RPMI8226 (cell line): ENCODE data around the gene P4HA3.

Source experiments
- DNase-seq: peaks from one replicate; pipeline ENCODE4 v3.0.0-alpha.2; 2015

Gene P4HA3

DNA sequence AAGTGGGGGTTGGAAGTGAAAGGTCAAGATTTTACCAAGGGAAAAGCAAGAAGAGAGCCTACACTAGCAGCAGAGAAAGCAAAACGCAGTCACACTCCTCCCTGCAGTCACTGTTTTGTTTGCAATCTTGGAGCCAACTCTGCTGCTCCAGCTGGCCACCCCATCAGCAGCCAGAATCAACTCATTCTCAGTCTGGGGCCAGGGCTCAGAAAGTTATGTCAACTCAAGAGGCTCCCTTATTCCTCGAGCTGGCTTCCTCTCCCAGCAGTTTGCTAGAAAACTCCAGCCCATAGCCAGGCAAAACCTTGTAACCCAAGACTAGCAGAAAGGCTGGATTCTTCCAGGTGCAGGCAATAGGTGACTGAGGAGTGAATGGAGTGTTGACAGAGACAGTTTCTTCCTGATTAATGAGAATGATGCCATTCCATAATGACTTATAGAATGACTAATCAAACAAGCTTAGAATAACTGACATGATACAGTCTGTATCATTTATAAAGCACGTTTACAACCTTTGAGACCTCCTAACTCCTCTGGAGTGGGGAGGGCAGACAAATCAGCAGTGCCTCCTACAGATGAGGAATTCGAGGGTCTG, 53.4 kb downstream of the P4HA3 start:
- DNase-seq: no peak

GRCh38 chr11:74256378-74257133, 54.9 kb downstream of the P4HA3 start:
- DNase-seq: no peak

- peak; percentile 71 for DNase-seq
Observed at GRCh38 chr11:74255741-74256375, 55.6 kb downstream of the P4HA3 start.

DNA sequence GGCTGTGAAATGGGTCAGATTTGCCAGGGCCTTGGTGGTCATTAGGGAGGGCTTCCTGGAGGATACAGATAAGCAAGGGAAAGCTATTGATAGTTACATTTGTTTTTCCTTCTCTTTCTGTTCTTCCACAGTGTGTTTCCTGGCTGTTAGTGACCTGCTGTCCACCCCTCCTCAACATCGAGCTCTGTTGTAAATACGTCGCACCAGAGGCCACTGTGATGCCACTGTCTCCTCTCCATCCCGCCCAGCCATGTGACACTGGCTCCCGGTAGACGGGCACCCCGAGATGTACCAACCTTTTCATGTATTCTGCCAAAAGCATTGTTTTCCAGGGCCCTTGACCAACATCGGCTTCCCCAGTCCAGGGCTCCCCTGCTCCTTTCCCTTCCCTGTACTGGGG, 58.1 kb downstream of the P4HA3 start:
- DNase-seq: no peak

GRCh38 chr11:74249496-74249895, 61.9 kb downstream of the P4HA3 start:
- DNase-seq: no peak

DNA sequence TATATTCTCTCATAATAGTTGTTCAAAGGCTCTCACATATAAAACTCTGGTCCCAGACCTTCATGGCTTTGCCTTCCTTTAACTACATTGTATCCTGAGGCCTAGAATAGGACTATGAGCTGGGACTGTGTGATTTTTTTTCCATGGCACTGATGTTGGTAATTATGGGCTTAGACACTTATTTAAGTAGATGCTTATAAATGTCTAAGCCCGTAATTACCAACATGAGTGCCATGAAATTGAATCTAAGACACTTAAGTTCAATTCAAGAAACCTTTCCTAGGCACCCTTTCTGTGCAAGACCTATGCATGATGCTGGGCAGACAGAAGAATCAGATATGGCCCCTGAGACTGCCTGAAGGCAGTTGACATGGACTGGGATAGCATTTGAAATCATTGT, 63.0 kb downstream of the P4HA3 start:
- DNase-seq: no peak

DNA sequence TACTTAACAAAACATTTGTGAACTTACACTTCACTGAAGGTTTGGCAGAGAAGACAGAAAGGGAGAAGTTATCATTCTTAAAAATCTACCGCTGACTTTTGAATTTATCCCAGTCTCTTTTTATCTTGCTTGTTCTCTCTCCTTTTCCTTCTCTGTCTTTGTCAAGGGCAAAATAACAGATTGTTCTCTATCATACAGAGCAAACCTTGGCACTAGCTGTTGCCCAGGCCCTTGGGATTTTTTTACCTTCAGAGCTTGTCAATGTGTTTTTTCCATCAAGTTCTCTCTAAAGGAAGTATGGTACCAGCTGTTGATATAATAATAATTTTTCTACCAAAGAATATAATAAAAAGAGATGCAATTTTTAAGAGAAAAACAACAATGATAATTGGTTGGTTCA, 73.2 kb downstream of the P4HA3 start:
- DNase-seq: no peak

DNA sequence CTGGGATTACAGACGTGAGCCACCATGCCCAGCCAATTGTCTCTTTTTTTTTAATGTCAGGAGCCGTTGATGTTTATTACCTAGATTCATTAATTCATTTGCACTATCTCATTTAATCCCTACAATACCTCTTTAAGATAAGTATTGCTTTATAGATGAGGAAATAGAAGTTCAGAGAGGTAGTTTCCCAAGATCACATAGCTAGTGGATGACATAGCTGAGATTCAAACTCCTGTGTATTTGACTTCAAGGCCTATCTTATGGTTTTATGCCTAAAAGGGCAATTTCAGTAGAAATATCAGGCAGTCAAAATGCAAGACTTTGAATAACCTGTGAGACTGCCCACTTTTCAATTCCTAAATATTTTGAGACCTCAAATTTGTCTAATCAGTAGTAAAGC, 73.9 kb downstream of the P4HA3 start:
- DNase-seq: no peak

GRCh38 chr11:74235121-74235520, 76.3 kb downstream of the P4HA3 start:
- DNase-seq: no peak

DNA sequence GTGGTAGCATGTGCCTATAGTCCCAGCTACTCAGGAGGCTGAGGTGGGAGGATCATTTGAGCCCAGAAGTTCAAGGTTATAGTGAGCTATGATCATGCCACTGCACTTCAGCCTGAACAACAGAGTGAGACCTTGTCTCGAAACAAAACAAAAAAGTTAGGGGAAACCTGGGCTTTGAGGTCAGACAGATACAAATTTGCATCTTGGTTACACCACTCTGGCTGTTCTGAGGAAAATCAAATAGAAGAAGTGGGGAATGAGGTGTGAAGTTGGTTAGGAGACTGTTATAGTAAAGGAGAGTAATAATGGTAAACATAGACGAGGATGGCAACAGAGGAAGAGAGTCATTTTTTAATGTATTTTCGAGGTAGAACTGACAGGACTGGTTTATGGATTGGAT, 77.8 kb downstream of the P4HA3 start:
- DNase-seq: no peak

DNA sequence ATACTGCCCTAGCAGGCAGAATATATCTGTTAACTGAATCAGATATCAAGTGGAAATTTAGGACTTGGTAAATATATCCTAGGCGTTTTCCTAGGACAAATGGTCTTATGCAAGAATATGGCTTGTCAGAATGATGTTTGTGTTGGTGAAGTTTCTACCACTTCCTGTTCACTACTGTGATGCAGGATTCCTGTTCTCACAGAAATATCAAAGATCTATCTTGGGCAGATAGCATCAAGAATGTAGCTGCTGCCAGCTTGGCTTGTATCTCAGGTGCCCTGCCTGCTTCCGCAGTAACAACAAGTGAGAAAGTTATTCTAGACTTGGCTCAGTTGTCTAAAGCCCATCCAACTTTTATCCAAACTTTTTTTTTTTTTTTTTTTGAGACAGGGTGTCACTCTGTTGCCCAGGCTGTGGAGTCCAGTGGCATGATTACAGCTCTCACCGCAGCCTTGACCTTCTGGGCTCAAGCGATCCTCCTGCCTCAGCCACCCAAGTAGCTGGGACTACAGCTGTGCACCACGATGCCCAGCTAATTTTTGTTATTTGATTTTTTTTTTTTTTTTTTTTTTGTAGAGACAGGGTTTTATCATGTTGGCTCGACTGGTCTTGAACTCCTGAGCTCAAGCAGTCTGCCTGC, 79.0 kb downstream of the P4HA3 start:
- no peak for DNase-seq

DNA sequence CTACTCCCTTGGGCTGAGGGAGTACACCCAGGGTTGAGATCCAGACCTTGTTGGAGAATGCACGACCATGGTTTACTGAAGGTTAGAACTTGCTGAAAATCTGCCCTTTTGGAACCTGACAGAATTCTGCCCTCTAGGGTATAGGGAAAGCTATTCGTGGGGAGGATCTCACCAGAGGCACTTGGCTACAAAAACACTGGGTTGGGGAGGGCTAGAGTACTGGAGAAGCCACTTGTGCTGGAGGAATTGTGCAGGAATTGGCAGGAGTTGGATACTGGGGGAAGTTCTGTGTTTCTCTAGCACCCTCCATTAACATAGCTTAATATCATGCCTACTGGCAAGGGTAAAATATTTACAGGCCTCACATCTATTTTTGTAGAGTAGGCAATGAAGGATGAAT, 84.5 kb downstream of the P4HA3 start:
- DNase-seq: no peak

- no peak for DNase-seq
Observed at GRCh38 chr11:74225565-74225964, 85.9 kb downstream of the P4HA3 start.

DNA sequence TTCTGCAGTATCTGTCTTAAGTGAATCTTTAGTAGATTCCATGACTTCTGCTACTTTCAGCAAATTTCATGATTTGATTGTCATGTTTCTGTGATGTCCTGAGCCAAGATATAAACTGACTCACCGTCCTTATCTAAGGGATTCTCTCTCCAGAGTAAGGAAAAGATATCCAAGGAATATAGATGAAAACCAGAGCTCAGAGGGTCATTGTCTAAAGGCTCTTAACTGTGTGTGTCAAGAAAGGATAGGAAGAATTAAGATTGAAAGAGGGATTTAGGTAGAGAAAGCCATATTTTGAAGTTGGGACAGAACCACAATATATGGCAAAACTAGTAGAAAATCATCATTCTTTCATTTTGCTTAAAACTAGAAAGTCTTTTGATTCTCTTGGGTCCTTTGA, 89.6 kb downstream of the P4HA3 start:
- DNase-seq: no peak

GRCh38 chr11:74220376-74220775, 91.1 kb downstream of the P4HA3 start:
- no peak for DNase-seq
